ENCODE data around the gene NLRP11.
"Not testable (repeated sequence)": the region's sequence is repeated elsewhere in the genome, so short reads cannot be mapped to it uniquely, and the experiment has no call there.

NLRP11 gene

GRCh38 chr19:55777528-55777927, 54.3 kb downstream of the NLRP11 start:
- DNase-seq = peak; percentile 17

- DNase-seq = not testable (repeated sequence)
Observed at GRCh38 chr19:55769632-55770031, 62.2 kb downstream of the NLRP11 start.

GRCh38 chr19:55768818-55769217, 63.0 kb downstream of the NLRP11 start, which contains the start of gene RFPL4AL1:
Gene RFPL4AL1, plus strand, starts transcription at chr19:55769118. Its CDS starts 2,687 bp downstream, at chr19:55771805.
- DNase-seq = not testable (repeated sequence)

GRCh38 chr19:55766466-55766865, 65.3 kb downstream of the NLRP11 start:
- no peak for DNase-seq

- not testable (repeated sequence) for DNase-seq
Observed at GRCh38 chr19:55758797-55759196, 73.0 kb downstream of the NLRP11 start, which contains the start of gene RFPL4A. Gene RFPL4A, plus strand, starts transcription at chr19:55759097. Its CDS starts 2,704 bp downstream, at chr19:55761801.

GRCh38 chr19:55756808-55757207, 75.0 kb downstream of the NLRP11 start:
- not testable (repeated sequence) for DNase-seq

GRCh38 chr19:55753401-55753800, 78.4 kb downstream of the NLRP11 start:
- no peak for DNase-seq

- DNase-seq = no peak
Observed at GRCh38 chr19:55750715-55751114, 81.1 kb downstream of the NLRP11 start.

GRCh38 chr19:55738302-55738701, 93.5 kb downstream of the NLRP11 start, which contains the start of gene NLRP9:
Gene NLRP9, minus strand, starts transcription at chr19:55738402. Its CDS starts 28 bp downstream, at chr19:55738374.
- DNase-seq = no peak
